Spinal cord (tissue), 10 donors: ENCODE results near the gene BATF3. TPM values are rescaled to one million over a fixed set of nuclear protein-coding genes. Genes with fewer than 3 reads are reported as not detected.

ENCODE experiments used
- DNase-seq, 6 donors: peaks; one replicate each; pipeline versions ENCODE4 v3.0.0 to v3.0.0-alpha.2; 2013 to 2015; ENCODE audit warnings: low spot score in 6 of 6, low read depth in 4 of 6
- H3K27ac ChIP-seq: one replicate; pipeline ENCODE4 v1.5.1; 2013; ENCODE audit warnings: low read depth, low read length, control low read depth
- H3K27me3 ChIP-seq: one replicate; pipeline ENCODE4 v1.6.1; 2013; ENCODE audit warnings: low read length; ENCODE audit not compliant: control insufficient read depth, insufficient read depth
- H3K36me3 ChIP-seq: one replicate; pipeline ENCODE4 v1.6.1; 2013; ENCODE audit warnings: low read length; ENCODE audit not compliant: control insufficient read depth, insufficient read depth
- H3K4me1 ChIP-seq: one replicate; pipeline ENCODE4 v1.6.1; 2013; ENCODE audit warnings: low read length; ENCODE audit not compliant: control insufficient read depth, insufficient read depth
- H3K4me3 ChIP-seq: one replicate; pipeline ENCODE4 v1.5.1; 2013; ENCODE audit warnings: low read depth, low read length, control low read depth
- H3K9me3 ChIP-seq: one replicate; pipeline ENCODE4 v1.6.1; 2013; ENCODE audit warnings: low read length; ENCODE audit not compliant: control insufficient read depth, insufficient read depth
- WGBS: methylation state at CpG from one replicate; pipeline ENCODE4 v1.1.5; 2013; ENCODE audit warnings: missing lambda C conversion rate; ENCODE audit not compliant: insufficient coverage; 5-methylcytosine and 5-hydroxymethylcytosine counted together
- long read RNA-seq, 4 donors: transcript quantifications; one replicate each; lab custom pipeline, GENCODE V29; 2026
- polyA plus RNA-seq, 2 donors: library from polyadenylated mRNA; unstranded; fragments of 120-200 nt; gene quantifications; one replicate each; pipeline ENCODE4 v1.2.1, GENCODE V29; 2013; ENCODE audit not compliant: insufficient read length in 2 of 2
- total RNA-seq, 2 donors: library from RNA; depleted of rRNA in 1 of 2; stranded (reverse); fragments of 120-200 nt in 1 of 2; fragments of >200 nt in 1 of 2; gene quantifications; one replicate each; pipeline versions ENCODE4 v1.2.3 to v1.2.4, GENCODE V29; 2013 to 2014
- donor health status: healthy.

The BATF3 gene, protein sequence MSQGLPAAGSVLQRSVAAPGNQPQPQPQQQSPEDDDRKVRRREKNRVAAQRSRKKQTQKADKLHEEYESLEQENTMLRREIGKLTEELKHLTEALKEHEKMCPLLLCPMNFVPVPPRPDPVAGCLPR
- total RNA-seq (1 to 10 TPM; 2.7 to 3.0 TPM), polyA plus RNA-seq (1 to 10 TPM; 4.1 to 7.2 TPM)
- long read RNA-seq, donor 1, partial matches to known transcripts: 0 of 1 reads
- long read RNA-seq, donor 1, other reads (novel, unspliced or antisense): 0 of 1 reads
- long read RNA-seq, donor 2, partial matches to known transcripts: 0 of 4 reads
- long read RNA-seq, donor 2, other reads (novel, unspliced or antisense): 0 of 4 reads
- long read RNA-seq, donor 3, partial matches to known transcripts: 0 of 1 reads
- long read RNA-seq, donor 3, other reads (novel, unspliced or antisense): 0 of 1 reads
- long read RNA-seq, donor 4, partial matches to known transcripts: 0 of 3 reads
- long read RNA-seq, donor 4, other reads (novel, unspliced or antisense): 0 of 3 reads

DNA sequence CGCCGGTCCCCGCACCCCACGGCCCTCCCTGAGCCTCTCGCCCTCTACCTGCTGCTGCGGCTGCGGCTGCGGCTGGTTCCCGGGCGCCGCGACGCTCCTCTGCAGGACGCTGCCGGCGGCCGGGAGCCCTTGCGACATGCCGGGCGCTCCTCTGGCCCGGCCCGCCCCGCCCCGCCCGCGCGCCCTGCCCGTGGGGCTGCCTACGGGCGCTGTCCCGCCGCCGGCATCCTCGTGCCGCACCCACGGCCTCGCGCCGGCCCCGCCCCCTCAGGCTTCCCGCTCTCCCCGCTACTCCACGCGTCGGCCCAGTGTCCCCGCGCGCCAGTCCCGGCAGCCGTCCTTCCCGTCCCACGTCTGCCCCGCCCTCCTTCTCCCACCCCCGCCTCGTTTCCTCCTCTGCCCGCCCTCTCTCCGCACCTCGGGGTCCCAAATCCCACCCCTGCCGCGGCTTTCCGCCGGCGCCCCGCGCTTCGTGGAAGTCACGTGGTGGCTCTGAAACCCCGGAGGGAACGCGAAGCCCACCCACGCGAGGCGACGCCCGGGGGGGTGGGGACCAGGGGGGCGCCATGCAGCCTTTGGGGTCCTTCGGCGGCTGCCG, at the start of gene BATF3:
Gene BATF3, minus strand, starts transcription at position 216 of the 598 bp plus-strand sequence. Its CDS starts 78 bp downstream, at position 138.
- no peak within 1 kb of the TSS for H3K27ac ChIP-seq
- no peaks in the 10 kb centered on the region for H3K9me3 ChIP-seq
- no peaks in the 10 kb centered on the region for H3K36me3 ChIP-seq
- DNase-seq: peak in 2 of 6 donors; percentile 51 to 65
- peaks cover 24% of the 10 kb centered on the region for H3K4me1 ChIP-seq
- peaks cover 56% of the 10 kb centered on the region for H3K27me3 ChIP-seq
- H3K4me3 ChIP-seq: peak within 1 kb of the TSS; percentile 47
- 0% methylated on average over 75 of the region's 79 CpGs for WGBS

DNA sequence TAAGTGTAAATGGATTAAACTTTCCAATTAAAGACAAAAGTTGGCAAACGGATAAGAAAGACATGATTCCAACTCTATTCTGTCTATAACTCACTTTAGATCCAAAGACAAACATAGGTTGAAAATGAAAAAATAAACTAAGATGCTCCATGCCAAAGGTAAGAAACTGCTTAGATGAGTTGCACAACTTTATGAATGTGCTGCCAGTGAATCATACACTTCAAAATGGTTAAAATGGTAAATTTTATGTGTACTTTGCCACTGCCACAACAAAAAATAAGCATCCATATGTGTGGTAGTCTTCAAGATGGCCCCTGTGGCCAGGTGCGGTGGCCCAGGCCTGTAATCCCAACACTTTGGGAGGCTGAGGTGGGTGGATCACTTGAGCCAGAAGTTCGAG, 46.9 kb upstream of the BATF3 start:
- Histone ChIP-seq H3K4me3 (no peak overlapping the region), H3K9me3 (no peaks in the 10 kb centered on the region), H3K36me3 (no peaks in the 10 kb centered on the region), H3K27ac (no peak overlapping the region), H3K27me3 (no peaks in the 10 kb centered on the region), H3K4me1 (no peaks in the 10 kb centered on the region)
- WGBS: 100% methylated on average over 1 of the region's 3 CpGs
- no peak for DNase-seq

DNA sequence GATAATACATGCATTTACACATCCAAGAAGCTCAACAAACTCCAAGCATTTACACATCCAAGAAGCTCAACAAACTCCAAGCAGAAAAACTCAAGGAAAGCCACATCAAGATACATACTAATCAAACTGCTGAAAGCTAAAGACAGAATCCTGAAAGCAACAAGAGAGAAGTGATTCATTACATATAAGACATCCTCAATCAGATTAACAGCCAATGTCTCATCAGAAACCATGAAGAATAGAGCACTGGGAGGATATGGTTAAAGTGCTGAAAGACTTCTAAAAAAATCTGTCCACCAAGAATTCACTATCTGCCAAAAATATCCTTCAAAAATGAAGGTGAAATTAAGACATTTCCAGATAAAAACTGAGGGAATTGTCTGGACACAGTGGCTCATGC, 45.7 kb upstream of the BATF3 start:
- no peak for DNase-seq
- Histone ChIP-seq H3K27ac (no peak overlapping the region), H3K36me3 (no peaks in the 10 kb centered on the region), H3K9me3 (no peaks in the 10 kb centered on the region), H3K27me3 (no peaks in the 10 kb centered on the region), H3K4me1 (no peaks in the 10 kb centered on the region), H3K4me3 (no peak overlapping the region)

GRCh38 chr1:212743901-212744475, 44.3 kb upstream of the BATF3 start:
- Histone ChIP-seq H3K36me3 (no peaks in the 10 kb centered on the region), H3K4me3 (no peak overlapping the region), H3K9me3 (no peaks in the 10 kb centered on the region), H3K4me1 (no peaks in the 10 kb centered on the region), H3K27me3 (no peaks in the 10 kb centered on the region), H3K27ac (no peak overlapping the region)
- DNase-seq: no peak
- 85% methylated on average over 2 of the region's 4 CpGs for WGBS

GRCh38 chr1:212738330-212738729, 38.7 kb upstream of the BATF3 start:
- H3K9me3 ChIP-seq: no peaks in the 10 kb centered on the region
- no peak overlapping the region for H3K4me3 ChIP-seq
- no peak overlapping the region for H3K27ac ChIP-seq
- no CpG with 5 or more reads among the region's 1 CpG for WGBS
- H3K36me3 ChIP-seq: no peaks in the 10 kb centered on the region
- H3K4me1 ChIP-seq: no peaks in the 10 kb centered on the region
- no peaks in the 10 kb centered on the region for H3K27me3 ChIP-seq
- peak in 1 of 6 donors; percentile 7 for DNase-seq

DNA sequence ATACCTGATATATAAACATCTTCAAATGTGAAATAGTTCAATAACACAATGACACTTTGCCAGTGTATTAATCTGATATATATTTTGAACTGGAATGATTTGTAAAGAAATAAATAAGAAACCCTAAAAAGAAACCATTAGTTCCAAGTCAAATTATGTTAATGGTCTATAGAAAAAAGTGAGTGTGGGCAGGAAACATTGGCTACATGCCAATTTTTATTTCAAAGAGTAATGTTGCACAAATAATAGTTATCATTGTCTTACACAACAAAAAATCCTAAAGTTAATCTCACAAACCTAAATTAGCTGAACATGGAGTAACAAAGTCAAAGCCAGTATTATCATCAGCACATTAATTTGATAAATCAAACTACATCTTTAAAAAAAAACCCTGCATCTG, 37.9 kb upstream of the BATF3 start:
- Histone ChIP-seq H3K4me1 (no peaks in the 10 kb centered on the region), H3K36me3 (peaks cover 3% of the 10 kb centered on the region), H3K27ac (no peak overlapping the region), H3K4me3 (no peak overlapping the region), H3K27me3 (no peaks in the 10 kb centered on the region), H3K9me3 (no peaks in the 10 kb centered on the region)
- DNase-seq: no peak

- Histone ChIP-seq H3K4me3 (no peak overlapping the region), H3K36me3 (peaks cover 3% of the 10 kb centered on the region), H3K9me3 (no peaks in the 10 kb centered on the region), H3K27me3 (no peaks in the 10 kb centered on the region), H3K4me1 (no peaks in the 10 kb centered on the region), H3K27ac (no peak overlapping the region)
- 100% methylated on average over 2 of the region's 8 CpGs for WGBS
- DNase-seq: no peak
These were observed 33.5 kb upstream of the BATF3 start for GRCh38 chr1:212733109-212733508.

GRCh38 chr1:212731630-212732029, 32.0 kb upstream of the BATF3 start:
- no peaks in the 10 kb centered on the region for H3K9me3 ChIP-seq
- H3K36me3 ChIP-seq: peaks cover 3% of the 10 kb centered on the region
- H3K4me3 ChIP-seq: no peak overlapping the region
- no peaks in the 10 kb centered on the region for H3K4me1 ChIP-seq
- no peak for DNase-seq
- H3K27ac ChIP-seq: no peak overlapping the region
- no peaks in the 10 kb centered on the region for H3K27me3 ChIP-seq
- no CpG with 5 or more reads among the region's 1 CpG for WGBS

- Histone ChIP-seq H3K4me1 (no peaks in the 10 kb centered on the region), H3K4me3 (no peak overlapping the region), H3K9me3 (no peaks in the 10 kb centered on the region), H3K27ac (no peak overlapping the region), H3K27me3 (no peaks in the 10 kb centered on the region), H3K36me3 (peaks cover 5% of the 10 kb centered on the region)
- WGBS: no CpG with 5 or more reads among the region's 5 CpGs
- no peak for DNase-seq
These were observed 29.0 kb upstream of the BATF3 start for GRCh38 chr1:212728606-212729005.
